Aorta (tissue), 5 donors: ENCODE results near the gene ADGRG2. TPM values are rescaled to one million over a fixed set of nuclear protein-coding genes. Genes with fewer than 3 reads are reported as not detected.

Experiments used
- ATAC-seq: fragments of 200-7000 bp; cut with Tn5 transposase; one replicate; pipeline ENCODE4 v1.9.1; 2022; ENCODE audit warnings: moderate library complexity; ENCODE audit not compliant: low FRiP score
- DNase-seq, 2 donors: peaks; one replicate each; pipeline ENCODE4 v3.0.0-alpha.2; 2020
- H3K27ac ChIP-seq, 2 donors: one replicate each; pipeline ENCODE4 v1.5.1; 2013; ENCODE audit warnings: low read length in 2 of 2, mild to moderate bottlenecking in 2 of 2, moderate library complexity in 2 of 2, control low read depth in 1 of 2, inconsistent platforms in 1 of 2, low read depth in 1 of 2
- H3K27me3 ChIP-seq, 2 donors: one replicate each; pipeline ENCODE4 v1.6.1; 2013; ENCODE audit warnings: control low read depth in 1 of 2, low read length in 1 of 2, mild to moderate bottlenecking in 1 of 2, moderate library complexity in 1 of 2; ENCODE audit not compliant: insufficient read depth in 2 of 2, control insufficient read depth in 1 of 2
- H3K36me3 ChIP-seq, 2 donors: one replicate each; pipeline ENCODE4 v1.6.1; 2013; ENCODE audit warnings: control low read depth in 1 of 2, low read length in 1 of 2, mild to moderate bottlenecking in 1 of 2; ENCODE audit not compliant: insufficient read depth in 2 of 2, control insufficient read depth in 1 of 2
- H3K4me1 ChIP-seq, 2 donors: one replicate each; pipeline ENCODE4 v1.6.1; 2013; ENCODE audit warnings: low read length in 2 of 2, control low read depth in 1 of 2, mild to moderate bottlenecking in 1 of 2, moderate library complexity in 1 of 2; ENCODE audit not compliant: insufficient read depth in 2 of 2, control insufficient read depth in 1 of 2
- H3K4me3 ChIP-seq, 2 donors: one replicate each; pipeline ENCODE4 v1.5.1; 2013; ENCODE audit warnings: low read length in 2 of 2, control low read depth in 1 of 2, mild to moderate bottlenecking in 1 of 2
- H3K9me3 ChIP-seq: one replicate; pipeline ENCODE4 v1.6.1; 2013; ENCODE audit warnings: mild to moderate bottlenecking, low read length; ENCODE audit not compliant: control insufficient read depth
- WGBS, 2 donors: extraction: QIAGEN DNeasy Blood & Tissue Kit; methylation state at CpG; one replicate each; pipeline ENCODE4 v1.1.7; 2013; 5-methylcytosine and 5-hydroxymethylcytosine counted together
- intact Hi-C, 2 donors: fragments of 100-400 bp; cut with DNase I; formaldehyde crosslinking; loops; one replicate each; pipeline versions ENCODE4 v1.14.2 to v1.15.0; 2022
- polyA plus RNA-seq, 2 donors: library from polyadenylated mRNA; stranded (reverse); fragments of 200-250 nt; gene quantifications; one replicate each; pipeline ENCODE4 v1.2.3, GENCODE V29; 2013
- total RNA-seq, 2 donors: library from RNA; stranded (reverse); fragmentation: NEBNext Ultra II Directional; extraction: Animal tissue kit (Norgen Biotek cat#: 25700); gene quantifications; one replicate each; pipeline ENCODE4 v1.2.1, GENCODE V29; 2021
- donor health status: healthy with polysubstance abuse.
- donor health status: Bipolar disorder and iron deficiency.
- donor health status: DM: no; HTN: no; CAD: no.
- donor health status: DM: no; HTN: no; CAD: no.
- donor health status: DM: yes; HTN: yes; CAD: no.

Gene ADGRG2
- total and polyA plus RNA-seq, 4 donors, result 0.41 to 4.3 (median 1.1) TPM

- intact Hi-C loops, result no loop called here
- no peaks in the 10 kb centered on the region for H3K36me3 ChIP-seq
- H3K27me3 ChIP-seq, result no peaks in the 10 kb centered on the region
- H3K27ac ChIP-seq, result no peak overlapping the region
- no peaks in the 10 kb centered on the region for H3K9me3 ChIP-seq
- H3K4me3 ChIP-seq, result no peak overlapping the region
- DNase-seq (no peak), ATAC-seq (no peak)
- no peaks in the 10 kb centered on the region for H3K4me1 ChIP-seq
- WGBS, 2 donors, result 81 to 96% methylated on average over 4 of the region's 4 CpGs
These were observed 8.4 kb upstream of the ADGRG2 start for GRCh38 chrX:19130628-19131027.

DNA sequence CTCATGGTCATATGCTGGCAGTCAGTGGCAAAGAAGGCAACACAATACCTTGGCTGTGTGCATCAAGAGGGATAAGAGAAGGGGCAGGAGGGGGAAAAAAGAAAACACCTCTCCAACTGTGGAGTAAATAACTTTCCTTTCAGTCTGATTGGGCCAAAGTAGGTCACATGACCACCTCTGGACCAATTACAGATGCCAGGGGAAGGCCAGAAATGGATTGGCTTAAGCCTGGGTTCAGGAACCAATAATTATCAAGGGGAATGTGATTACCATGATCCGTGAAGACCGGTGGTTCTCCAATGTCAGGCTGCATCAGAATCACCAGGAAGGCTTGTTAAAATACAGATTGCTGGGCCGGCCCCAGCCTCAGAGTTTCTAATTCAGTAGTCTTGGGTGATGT, 7.4 kb upstream of the ADGRG2 start:
- Histone ChIP-seq H3K27ac (no peak overlapping the region), H3K36me3 (no peaks in the 10 kb centered on the region), H3K27me3 (no peaks in the 10 kb centered on the region), H3K4me3 (no peak overlapping the region), H3K4me1 (no peaks in the 10 kb centered on the region), H3K9me3 (no peaks in the 10 kb centered on the region)
- DNase-seq, result no peak
- 98% methylated on average over 3 of the region's 3 CpGs for WGBS, 2 donors
- ATAC-seq, result no peak
- intact Hi-C loops, result loop anchor here in 1 of 2 donors (10.0 kb wide), 2 partner anchors 175 to 735 kb away; no protein-coding TSS in a partner anchor

DNA sequence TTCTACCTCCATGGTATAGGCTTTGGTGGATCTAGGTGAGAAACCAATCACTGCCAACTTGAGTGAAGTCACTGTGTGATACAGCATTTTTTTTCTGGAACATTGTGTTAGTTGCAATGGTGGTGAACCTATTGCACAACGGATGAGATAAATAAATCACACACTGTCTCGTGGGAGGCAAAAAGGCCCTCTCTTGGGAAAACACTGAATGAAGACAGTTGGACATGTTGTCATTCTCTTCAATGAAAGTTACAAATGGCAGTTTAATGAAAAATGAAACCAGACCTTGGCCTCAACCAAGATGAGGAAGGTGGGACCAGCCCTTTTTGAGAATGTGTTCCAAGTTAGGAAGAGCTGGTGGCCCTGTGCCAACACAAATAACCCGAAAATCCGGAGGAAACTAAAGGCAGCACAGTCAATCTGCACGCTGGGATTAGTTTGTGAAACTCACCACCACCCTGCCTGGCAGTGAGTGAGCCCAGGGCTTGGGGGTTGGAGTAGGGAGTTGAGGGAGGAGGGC, 5.4 kb upstream of the ADGRG2 start:
- 24 to 25% methylated on average over 5 of the region's 5 CpGs for WGBS, 2 donors
- no peak for DNase-seq
- Histone ChIP-seq H3K9me3 (no peaks in the 10 kb centered on the region), H3K4me1 (no peaks in the 10 kb centered on the region), H3K4me3 (no peak overlapping the region), H3K27ac (no peak overlapping the region), H3K27me3 (no peaks in the 10 kb centered on the region), H3K36me3 (no peaks in the 10 kb centered on the region)
- intact Hi-C loops, result loop anchor here in 1 of 2 donors (10.0 kb wide), 2 partner anchors 177 to 733 kb away; no protein-coding TSS in a partner anchor
- peak; percentile 56 for ATAC-seq

DNA sequence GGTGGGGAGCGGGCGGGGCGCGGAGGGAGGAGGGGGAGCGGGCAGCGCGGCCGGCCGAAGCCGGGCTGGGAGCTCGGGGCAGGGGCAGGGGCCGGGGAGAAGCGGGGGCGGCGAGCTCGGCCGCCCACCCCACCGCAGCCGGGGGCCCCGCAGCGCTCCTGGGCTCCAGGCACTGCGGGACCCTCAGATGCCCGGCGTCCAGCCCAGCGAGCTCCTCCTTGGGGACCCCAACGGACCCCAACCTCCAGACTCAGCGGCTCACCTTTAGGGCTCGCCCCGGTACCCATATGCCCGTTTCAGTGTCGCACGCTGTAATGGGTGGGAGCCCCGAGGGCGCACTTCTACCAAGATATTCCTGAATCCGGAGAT, 357 bp upstream of the ADGRG2 start:
- H3K4me3 ChIP-seq, result peak overlapping the region; percentile 28 to 47
- WGBS, 2 donors, result 1 to 11% methylated on average over 25 to 35 of the region's 35 CpGs
- no peak for ATAC-seq

GRCh38 chrX:19121466-19121865, 802 bp downstream of the ADGRG2 start:
- 3 to 18% methylated on average over 18 of the region's 18 CpGs for WGBS, 2 donors

More for the DNA sequence above, 357 bp upstream of the ADGRG2 start:
- no peaks in the 10 kb centered on the region for H3K9me3 ChIP-seq
- H3K27me3 ChIP-seq, result no peaks in the 10 kb centered on the region
- H3K4me1 ChIP-seq, result no peaks in the 10 kb centered on the region
- H3K27ac ChIP-seq, result no peak overlapping the region
- no peaks in the 10 kb centered on the region for H3K36me3 ChIP-seq
- DNase-seq, result no peak
- intact Hi-C loops, result loop anchor here in 1 of 2 donors (10.0 kb wide), 2 partner anchors 182 to 728 kb away; no protein-coding TSS in a partner anchor

DNA sequence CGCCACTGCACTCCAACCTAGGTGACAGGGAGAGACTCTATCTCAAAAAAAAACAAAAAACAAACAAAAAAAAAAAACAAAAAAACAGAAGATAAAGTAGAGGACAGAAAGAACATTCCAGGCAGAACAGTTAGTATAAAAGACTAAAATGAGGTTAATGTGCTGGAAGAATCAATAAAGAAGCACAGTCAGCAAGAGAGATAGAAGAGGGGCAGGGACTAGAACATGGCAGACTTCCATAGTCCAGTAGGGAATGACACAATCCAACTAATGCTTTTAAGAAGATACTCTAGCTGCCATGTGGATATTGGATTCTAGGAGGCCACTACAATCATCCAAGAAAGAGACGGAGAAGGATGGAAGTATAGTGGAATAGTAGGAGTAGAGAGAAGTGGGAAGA, 11.6 kb downstream of the ADGRG2 start:
- intact Hi-C loops, result no loop called here

More at GRCh38 chrX:19121466-19121865, 802 bp downstream of the ADGRG2 start:
- Histone ChIP-seq H3K36me3 (no peaks in the 10 kb centered on the region), H3K27me3 (no peaks in the 10 kb centered on the region), H3K4me1 (no peaks in the 10 kb centered on the region), H3K9me3 (no peaks in the 10 kb centered on the region), H3K27ac (no peak overlapping the region), H3K4me3 (peak overlapping the region; percentile 3 to 47)
- DNase-seq (no peak), ATAC-seq (no peak)
- intact Hi-C loops, result loop anchor here in 1 of 2 donors (10.0 kb wide), 2 partner anchors 183 to 727 kb away; no protein-coding TSS in a partner anchor

GRCh38 chrX:19107035-19107434, 15.2 kb downstream of the ADGRG2 start:
- no peaks in the 10 kb centered on the region for H3K9me3 ChIP-seq
- H3K27ac ChIP-seq, result no peak overlapping the region
- no peak overlapping the region for H3K4me3 ChIP-seq
- DNase-seq, result no peak
- ATAC-seq, result no peak
- no peaks in the 10 kb centered on the region for H3K4me1 ChIP-seq
- no peaks in the 10 kb centered on the region for H3K36me3 ChIP-seq
- H3K27me3 ChIP-seq, result no peaks in the 10 kb centered on the region
- intact Hi-C loops, result no loop called here
- WGBS, 2 donors, result 24 to 55% methylated on average over 6 of the region's 6 CpGs

More for the DNA sequence above, 11.6 kb downstream of the ADGRG2 start:
- Histone ChIP-seq H3K27ac (no peak overlapping the region), H3K36me3 (no peaks in the 10 kb centered on the region), H3K4me3 (no peak overlapping the region), H3K27me3 (no peaks in the 10 kb centered on the region), H3K4me1 (no peaks in the 10 kb centered on the region), H3K9me3 (no peaks in the 10 kb centered on the region)
- 90 to 96% methylated on average over 2 of the region's 2 CpGs for WGBS, 2 donors
- no peak for ATAC-seq
- DNase-seq, result no peak

DNA sequence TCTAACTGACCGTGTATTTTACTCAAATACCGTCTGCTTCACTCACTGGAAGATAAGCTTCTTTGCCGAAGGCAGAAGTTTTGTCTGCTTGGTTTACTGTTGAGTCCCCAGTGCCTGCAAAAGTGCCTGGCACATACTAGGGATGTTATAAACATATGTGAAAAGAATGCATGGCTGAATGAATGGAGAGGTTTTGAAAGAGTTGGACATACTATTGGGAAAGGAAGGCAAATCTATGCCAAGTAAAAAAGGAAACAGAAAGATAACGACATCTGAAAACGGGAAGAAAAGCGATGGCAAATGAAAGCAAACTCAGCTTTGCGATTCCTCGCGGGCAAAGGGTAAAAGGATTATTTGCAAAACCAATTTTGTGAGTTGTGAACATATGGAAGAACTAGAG, 21.7 kb downstream of the ADGRG2 start:
- ATAC-seq (no peak), DNase-seq (no peak)
- Histone ChIP-seq H3K27me3 (no peaks in the 10 kb centered on the region), H3K36me3 (no peaks in the 10 kb centered on the region), H3K27ac (no peak overlapping the region), H3K4me1 (no peaks in the 10 kb centered on the region), H3K4me3 (no peak overlapping the region), H3K9me3 (no peaks in the 10 kb centered on the region)
- intact Hi-C loops, result no loop called here
- WGBS, 2 donors, result 82 to 92% methylated on average over 9 of the region's 9 CpGs

DNA sequence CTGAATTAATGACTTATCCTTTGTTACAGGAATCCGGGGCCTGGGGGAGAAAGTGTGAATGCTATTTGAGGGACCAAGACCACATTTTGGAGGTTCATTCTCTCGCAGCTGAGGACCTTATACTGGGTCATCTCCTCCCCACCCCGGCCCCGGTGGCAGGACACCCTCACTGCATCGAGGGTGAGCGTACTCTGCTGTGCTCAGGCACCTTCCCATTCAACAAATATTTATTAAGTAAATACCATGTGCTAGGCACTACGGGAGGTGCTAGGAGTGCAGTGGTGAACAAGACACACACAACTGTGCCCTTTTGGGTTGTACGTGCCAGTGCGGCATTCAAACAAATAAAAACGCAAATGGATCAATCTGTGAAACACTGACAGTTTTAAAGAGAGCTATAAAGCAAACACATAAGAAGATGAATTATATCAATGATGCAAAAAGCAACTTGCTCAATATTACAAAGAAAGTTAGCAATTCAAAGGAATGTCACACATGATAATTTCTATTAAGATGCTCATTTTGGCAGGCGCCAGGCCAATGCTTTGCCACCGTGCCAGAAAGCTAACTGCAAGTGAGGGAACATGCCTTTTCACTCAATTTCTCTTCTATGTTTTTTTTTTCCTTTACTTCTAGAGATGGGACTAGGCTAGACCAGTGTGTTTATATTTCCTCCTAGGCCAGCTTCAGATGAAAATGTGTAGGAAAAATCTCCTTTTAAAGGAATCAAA, 24.6 kb downstream of the ADGRG2 start:
- ATAC-seq, result no peak
- WGBS, 2 donors, result 76 to 85% methylated on average over 12 of the region's 12 CpGs
- intact Hi-C loops, result no loop called here

More for the DNA sequence above, 24.6 kb downstream of the ADGRG2 start:
- H3K9me3 ChIP-seq, result no peaks in the 10 kb centered on the region
- no peaks in the 10 kb centered on the region for H3K4me1 ChIP-seq
- no peak overlapping the region for H3K27ac ChIP-seq
- no peak overlapping the region for H3K4me3 ChIP-seq
- no peaks in the 10 kb centered on the region for H3K36me3 ChIP-seq
- no peaks in the 10 kb centered on the region for H3K27me3 ChIP-seq
- no peak for DNase-seq
